ENCODE data around the gene PFDN1.

The PFDN1 gene

GRCh38 chr5:140243706-140244250 lies 59.1 kb downstream of the PFDN1 start:
- no peak overlapping the region for H3K4me3 ChIP-seq (ENCODE audit: low read depth, low read length)
- H3K4me1 ChIP-seq = peaks cover 19% of the 10 kb centered on the region
- H3K36me3 ChIP-seq (ENCODE audit: control insufficient read depth, insufficient read depth, low read length) = no peaks in the 10 kb centered on the region
- H2AFZ ChIP-seq = no peak overlapping the region
- no peaks in the 10 kb centered on the region for H3K79me2 ChIP-seq
- H3K27ac ChIP-seq = no peak overlapping the region
- TF ChIP-seq CTCF (IDR thresholded peaks at IDR 0.05) = no peak
- no peak overlapping the region for H3K9ac ChIP-seq
- H3K27me3 ChIP-seq (ENCODE audit: control insufficient read depth, insufficient read depth, low read length) = no peaks in the 10 kb centered on the region
- no peak overlapping the region for H3K4me2 ChIP-seq (ENCODE audit: low read length)
- H3K9me3 ChIP-seq (ENCODE audit: control insufficient read depth, low read length) = no peaks in the 10 kb centered on the region

GRCh38 chr5:140242890-140243585 lies 59.9 kb downstream of the PFDN1 start:
- H3K36me3 ChIP-seq (ENCODE audit: control insufficient read depth, insufficient read depth, low read length) = no peaks in the 10 kb centered on the region
- no peak overlapping the region for H3K27ac ChIP-seq

GRCh38 chr5:140242099-140242498 lies 60.8 kb downstream of the PFDN1 start:
- peak overlapping the region; percentile 29 for H3K27ac ChIP-seq
- TF ChIP-seq CTCF (IDR thresholded peaks at IDR 0.05) = no peak
- H3K4me1 ChIP-seq = peaks cover 19% of the 10 kb centered on the region
- H3K79me2 ChIP-seq = no peaks in the 10 kb centered on the region
- H2AFZ ChIP-seq = no peak overlapping the region
- H3K27me3 ChIP-seq (ENCODE audit: control insufficient read depth, insufficient read depth, low read length) = no peaks in the 10 kb centered on the region
- no peaks in the 10 kb centered on the region for H3K9me3 ChIP-seq (ENCODE audit: control insufficient read depth, low read length)
- H3K9ac ChIP-seq = no peak overlapping the region
- no peak overlapping the region for H3K4me3 ChIP-seq (ENCODE audit: low read depth, low read length)
- H3K4me2 ChIP-seq (ENCODE audit: low read length) = no peak overlapping the region
- H3K36me3 ChIP-seq (ENCODE audit: control insufficient read depth, insufficient read depth, low read length) = no peaks in the 10 kb centered on the region

More at GRCh38 chr5:140242890-140243585, 59.9 kb downstream of the PFDN1 start:
- Histone ChIP-seq H3K27me3 (ENCODE audit: control insufficient read depth, insufficient read depth, low read length) (no peaks in the 10 kb centered on the region), H3K4me2 (ENCODE audit: low read length) (no peak overlapping the region), H3K9me3 (ENCODE audit: control insufficient read depth, low read length) (no peaks in the 10 kb centered on the region), H3K9ac (no peak overlapping the region), H3K4me1 (peaks cover 19% of the 10 kb centered on the region), H3K79me2 (no peaks in the 10 kb centered on the region), H3K4me3 (ENCODE audit: low read depth, low read length) (no peak overlapping the region), H2AFZ (no peak overlapping the region)
- TF ChIP-seq CTCF (IDR thresholded peaks at IDR 0.05) = no peak

GRCh38 chr5:140240987-140241706 lies 61.8 kb downstream of the PFDN1 start:
- Histone ChIP-seq H3K27ac (no peak overlapping the region), H3K4me2 (ENCODE audit: low read length) (no peak overlapping the region), H3K27me3 (ENCODE audit: control insufficient read depth, insufficient read depth, low read length) (no peaks in the 10 kb centered on the region), H3K9ac (no peak overlapping the region), H3K79me2 (no peaks in the 10 kb centered on the region), H3K36me3 (ENCODE audit: control insufficient read depth, insufficient read depth, low read length) (no peaks in the 10 kb centered on the region), H3K9me3 (ENCODE audit: control insufficient read depth, low read length) (no peaks in the 10 kb centered on the region), H2AFZ (no peak overlapping the region), H3K4me1 (peaks cover 19% of the 10 kb centered on the region), H3K4me3 (ENCODE audit: low read depth, low read length) (no peak overlapping the region)
- no peak for TF ChIP-seq CTCF (IDR thresholded peaks at IDR 0.05)

Data from parathyroid adenoma (tissue), 2 donors.